Erythroblast (primary cell): ENCODE data around the gene CAND1.

Experiments used
- GATA1 ChIP-seq: IDR thresholded peaks from 2 replicates; pipeline ENCODE4 v1.6.1; 2011; ENCODE audit warnings: low read depth, mild to moderate bottlenecking, control low read depth, low read length, moderate library complexity
- POLR2A ChIP-seq: IDR thresholded peaks from 2 replicates; pipeline ENCODE4 v1.6.1; 2011; ENCODE audit warnings: mild to moderate bottlenecking, low read length

DNA sequence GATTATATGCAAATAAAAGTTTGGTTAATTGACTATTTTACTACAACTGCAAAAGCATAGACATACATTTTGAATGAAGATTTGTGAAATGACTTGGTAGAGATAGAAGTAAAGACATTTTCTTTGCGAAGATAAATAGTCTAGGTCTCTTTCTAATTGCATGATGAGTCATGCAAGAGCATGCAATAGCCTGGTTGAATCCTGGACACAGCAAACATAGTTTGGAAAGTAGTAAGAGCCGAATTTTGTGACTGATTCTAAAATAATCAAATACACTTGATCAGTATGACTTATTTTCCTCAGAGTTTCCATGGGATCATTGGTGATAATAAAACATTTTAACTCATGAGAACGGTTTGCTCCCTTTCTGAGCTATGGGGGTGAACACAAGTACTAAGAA lies 27.7 kb upstream of the CAND1 start:
- TF ChIP-seq POLR2A = no peak
- no peak for TF ChIP-seq GATA1
